Liver (tissue), 3 donors: ENCODE data around the gene CCDC134.

ENCODE experiments used
- CTCF ChIP-seq: fragments of 150-350 bp; IDR thresholded peaks from 2 replicates; pipeline ENCODE4 v1.5.1; 2017; ENCODE audit warnings: improper control_type of control experiment, low read depth, low read length; ENCODE audit not compliant: missing input control
- FOXA2 ChIP-seq: IDR thresholded peaks from 2 replicates; pipeline ENCODE4 v1.6.1; 2016; ENCODE audit warnings: antibody characterized with exemption
- GABPA ChIP-seq, 2 donors: IDR thresholded peaks in 1 of 2; conservative IDR thresholded peaks in 1 of 2; 2 replicates each; pipeline ENCODE4 v1.6.1; 2016; ENCODE audit warnings: antibody characterized with exemption in 2 of 2, mild to moderate bottlenecking in 1 of 2, moderate library complexity in 1 of 2
- JUND ChIP-seq, 2 donors: IDR thresholded peaks; 2 replicates each; pipeline ENCODE4 v1.6.1; 2016; ENCODE audit warnings: antibody characterized with exemption in 2 of 2
- MAX ChIP-seq: IDR thresholded peaks from 2 replicates; pipeline ENCODE4 v1.6.1; 2016; ENCODE audit warnings: antibody characterized with exemption
- NR2F2 ChIP-seq: IDR thresholded peaks from 2 replicates; pipeline ENCODE4 v1.6.1; 2016; ENCODE audit warnings: antibody characterized with exemption
- RAD21 ChIP-seq, 2 donors: IDR thresholded peaks; 2 replicates each; pipeline ENCODE4 v1.6.1; 2016; ENCODE audit warnings: antibody characterized with exemption in 2 of 2, mild to moderate bottlenecking in 2 of 2
- REST ChIP-seq: IDR thresholded peaks from 2 replicates; pipeline ENCODE4 v1.6.1; 2016; ENCODE audit warnings: antibody characterized with exemption, mild to moderate bottlenecking
- SP1 ChIP-seq: IDR thresholded peaks from 2 replicates; pipeline ENCODE4 v1.6.1; 2018; ENCODE audit warnings: antibody characterized with exemption, mild to moderate bottlenecking
- YY1 ChIP-seq: IDR thresholded peaks from 2 replicates; pipeline ENCODE4 v1.6.1; 2016; ENCODE audit warnings: antibody characterized with exemption, mild to moderate bottlenecking
- ZBTB33 ChIP-seq: IDR thresholded peaks from 2 replicates; pipeline ENCODE4 v1.6.1; 2016; ENCODE audit warnings: antibody characterized with exemption
- donor health status: healthy.
- donor health status: healthy.

GRCh38 chr22:41762980-41763779, 37.3 kb upstream of the CCDC134 start:
- no peak for TF ChIP-seq NR2F2
- TF ChIP-seq CTCF: no peak
- TF ChIP-seq RAD21 (IDR thresholded peaks at IDR 0.05): no peak
- TF ChIP-seq REST: no peak
- no peak for TF ChIP-seq ZBTB33
- TF ChIP-seq MAX: no peak
- no peak for TF ChIP-seq GABPA (IDR thresholded peaks at IDR 0.05 in 1 of 2, conservative IDR thresholded peaks at IDR 0.05 in 1 of 2)
- no peak for TF ChIP-seq FOXA2
- TF ChIP-seq YY1: no peak
- TF ChIP-seq SP1: no peak
- no peak for TF ChIP-seq JUND (IDR thresholded peaks at IDR 0.05)
